NOMO-1 (cell line): ENCODE data around the gene CPEB4.
A peak's percentile ranks its signal among the peaks of the same experiment; 100 is the strongest.

Experiments
- DNase-seq, 2 experiments: peaks; one replicate each; lab custom pipeline; 2025; ENCODE audit not compliant: unreplicated experiment in 2 of 2; lab: John Stamatoyannopoulos, UW

Gene CPEB4

DNA sequence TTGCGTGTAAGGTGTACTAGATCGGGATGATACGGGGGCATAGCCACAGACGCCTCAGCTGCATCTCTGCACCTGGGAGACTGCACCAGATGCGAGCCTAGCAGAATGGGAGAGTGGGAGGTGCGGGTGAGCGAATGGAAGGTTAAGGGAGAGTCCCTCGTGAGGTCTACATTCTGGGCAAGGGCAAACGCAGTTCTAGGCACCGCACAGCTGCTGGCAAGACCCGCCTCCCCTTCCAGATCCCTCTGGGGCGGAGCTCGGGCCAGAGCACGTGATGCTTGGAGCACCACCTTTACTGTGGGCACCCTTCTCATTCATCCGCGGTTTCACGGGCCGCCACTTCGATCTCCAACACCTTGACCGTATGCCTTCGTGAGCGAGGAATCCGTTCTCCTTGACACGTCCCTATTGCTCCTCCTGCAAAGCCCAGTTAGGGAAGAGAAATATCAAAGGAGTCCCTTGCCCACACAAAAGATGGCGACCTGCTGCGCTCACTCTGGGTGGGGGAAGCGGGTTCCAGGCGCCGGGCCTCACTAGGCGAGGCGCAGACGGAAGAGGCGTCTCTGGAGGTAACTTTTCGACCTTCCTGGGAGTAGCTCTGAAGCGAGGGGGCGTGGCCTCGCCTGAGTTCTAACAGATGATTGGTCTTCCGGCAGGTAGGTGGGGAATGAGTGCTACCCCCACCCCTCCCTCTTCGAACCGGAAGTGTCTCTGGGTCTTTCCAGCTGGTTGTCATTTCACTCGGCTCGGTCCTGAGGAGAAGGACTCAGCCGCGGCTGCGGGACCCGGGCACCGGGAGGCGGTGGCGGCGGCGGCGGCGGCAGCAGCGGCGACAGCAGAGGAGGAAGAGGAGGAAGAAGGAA is at the start of gene CPEB4:
CPEB4 (plus strand) TSS at position 740 of the 863 bp plus-strand sequence. CDS start 1,385 bp downstream, outside the sequence.
- DNase-seq: peak; percentile 97 to 98

DNA sequence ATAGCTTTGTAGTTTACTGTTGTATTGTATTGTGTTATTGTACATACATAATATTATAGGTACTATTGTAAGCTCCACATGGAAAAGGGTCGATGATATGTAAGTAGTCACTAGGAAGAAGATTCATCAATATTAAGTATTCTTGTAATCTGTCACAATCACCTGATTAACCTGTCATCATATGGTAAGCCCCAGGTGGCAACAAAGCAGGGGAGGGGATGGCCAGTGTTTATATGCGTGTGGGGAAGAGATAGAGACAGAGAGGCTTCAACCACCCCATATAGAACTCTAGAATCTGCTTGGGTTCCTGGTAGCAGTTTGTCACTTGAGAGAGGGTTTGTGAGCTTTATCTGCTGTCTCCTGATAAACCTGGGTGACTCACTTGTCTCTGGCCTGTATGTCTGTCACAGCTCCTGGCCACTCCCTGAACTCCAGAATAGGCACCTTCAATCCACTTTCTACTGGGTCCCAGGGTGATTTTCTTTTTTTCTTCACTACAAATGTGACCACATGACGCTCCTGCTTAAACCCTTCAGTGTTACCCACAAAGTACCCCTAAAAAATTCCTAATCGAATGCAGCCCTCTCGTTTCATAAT is 48.9 kb upstream of the CPEB4 start:
- no peak for DNase-seq

DNA sequence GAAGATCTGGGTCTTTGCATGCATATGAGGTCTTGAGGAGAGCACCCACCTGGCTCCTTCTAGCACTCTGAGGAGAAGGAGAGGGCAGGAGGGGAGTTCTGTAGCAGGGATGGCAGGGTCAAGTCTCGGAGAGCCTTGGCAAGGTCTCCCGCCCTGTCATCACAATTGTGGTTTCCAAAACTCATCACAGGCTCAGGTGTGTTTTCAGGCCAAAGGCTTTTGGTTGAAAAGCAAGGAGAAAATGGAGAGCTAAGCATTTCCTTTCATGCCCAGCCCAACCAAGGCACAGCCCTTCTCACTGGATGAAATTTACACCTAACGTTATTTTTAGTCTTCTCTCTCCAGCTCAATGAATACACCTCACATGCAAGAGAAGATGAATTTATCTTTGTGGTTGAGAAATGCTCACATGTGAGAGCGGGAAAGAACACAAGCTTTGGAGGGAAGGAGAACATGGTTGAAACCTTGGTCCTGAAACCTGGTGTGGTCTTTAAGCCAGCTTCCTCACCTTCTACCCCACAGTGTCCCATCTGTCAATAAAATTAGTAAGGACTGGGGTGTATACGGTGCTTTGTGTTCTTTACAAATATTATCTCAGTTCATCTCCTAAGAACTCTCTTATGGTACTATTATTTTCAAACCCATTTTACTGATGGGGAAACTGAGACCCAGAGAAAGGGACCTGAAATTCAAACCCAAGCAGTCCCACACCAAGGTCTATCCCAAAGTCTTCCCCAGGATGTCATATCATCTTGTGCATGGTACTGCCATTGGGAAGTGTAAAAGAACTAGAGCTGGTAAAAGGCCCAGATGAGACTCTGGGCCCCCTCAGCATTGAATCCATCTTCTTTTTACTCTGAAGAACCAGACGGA is 47.8 kb upstream of the CPEB4 start:
- no peak for DNase-seq

DNA sequence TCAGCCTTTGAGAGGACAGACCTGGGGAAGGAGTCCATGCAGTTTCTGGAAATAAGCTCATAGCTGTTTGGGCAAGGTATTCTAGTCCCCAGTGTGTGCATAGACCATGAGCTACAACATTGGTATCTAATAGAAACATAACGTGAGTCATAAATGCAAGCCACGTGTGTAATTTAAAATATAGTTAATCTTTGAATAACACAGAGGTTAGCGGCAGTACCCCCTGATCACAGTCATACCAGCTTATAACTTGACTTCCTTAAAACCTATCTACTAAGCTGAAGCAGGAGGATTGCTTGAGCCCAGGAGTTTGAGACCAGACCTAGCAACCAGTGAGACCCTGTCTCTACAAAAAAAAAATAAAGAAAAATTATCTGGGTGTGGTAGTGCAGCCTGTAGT is 46.4 kb upstream of the CPEB4 start:
- no peak for DNase-seq

DNA sequence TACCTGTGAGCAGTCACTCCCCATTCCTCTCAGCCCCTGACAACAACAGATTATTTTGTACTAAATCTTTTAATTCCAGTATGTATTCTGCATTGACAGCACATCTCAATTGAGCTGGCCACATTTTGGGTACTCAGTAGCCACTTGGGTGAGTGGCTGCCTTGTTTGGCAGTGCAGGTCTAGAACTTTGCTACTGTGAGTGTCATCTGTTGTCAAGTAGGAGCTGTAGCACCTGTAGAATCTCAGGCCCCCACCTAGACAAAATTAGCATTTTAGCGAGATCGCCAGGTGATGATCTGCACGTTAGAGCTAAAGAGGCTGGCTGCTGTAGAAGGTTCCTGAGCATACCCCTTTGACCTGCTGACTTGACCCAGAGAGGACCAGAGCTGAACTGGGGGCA is 44.4 kb upstream of the CPEB4 start:
- no peak for DNase-seq

DNA sequence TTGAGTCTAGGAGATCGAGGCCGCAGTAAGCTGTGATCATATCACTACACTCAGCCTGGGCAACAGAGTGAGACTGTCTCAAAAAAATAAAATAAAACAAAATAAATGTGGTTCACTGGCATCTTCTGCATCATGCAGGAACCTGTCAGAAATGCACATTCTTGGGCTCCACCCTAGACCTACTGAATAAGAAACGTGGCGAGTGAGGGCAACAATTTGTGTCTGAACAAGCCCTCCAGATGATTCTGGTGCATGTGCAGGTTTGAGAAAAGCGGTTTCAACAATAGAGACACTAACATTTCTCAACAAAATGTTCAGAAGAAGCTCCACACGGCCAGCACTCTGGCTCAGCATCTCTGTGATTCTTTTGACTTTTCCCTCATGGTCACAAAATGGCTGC is 42.8 kb upstream of the CPEB4 start:
- DNase-seq: no peak

DNA sequence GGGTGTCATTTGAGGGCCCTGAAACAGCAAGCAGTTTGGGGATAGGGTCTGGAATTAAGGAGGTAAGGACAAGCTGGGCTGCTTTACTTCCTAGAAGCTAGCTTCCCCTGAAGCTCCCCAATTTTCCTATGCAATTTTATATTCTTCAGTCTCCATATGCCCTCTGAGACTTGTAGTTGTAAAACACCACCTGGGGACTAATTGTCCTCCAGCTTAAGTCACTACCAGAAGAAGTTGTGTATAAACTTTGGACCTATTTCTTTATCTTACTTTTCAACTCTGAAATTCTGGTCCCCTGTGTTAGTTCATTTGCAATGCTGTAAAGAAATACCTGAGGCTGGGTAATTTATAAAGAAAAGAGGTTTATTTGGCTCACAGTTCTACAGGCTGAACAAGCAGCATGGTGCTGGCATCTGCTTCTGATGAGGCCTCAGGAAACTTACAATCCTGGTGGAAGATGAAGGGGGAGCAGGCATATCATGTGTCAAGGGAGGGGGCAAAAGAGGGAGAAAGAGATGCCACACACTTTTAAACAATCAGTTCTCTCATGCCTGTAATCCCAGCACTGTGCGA is 41.1 kb upstream of the CPEB4 start:
- DNase-seq: no peak

DNA sequence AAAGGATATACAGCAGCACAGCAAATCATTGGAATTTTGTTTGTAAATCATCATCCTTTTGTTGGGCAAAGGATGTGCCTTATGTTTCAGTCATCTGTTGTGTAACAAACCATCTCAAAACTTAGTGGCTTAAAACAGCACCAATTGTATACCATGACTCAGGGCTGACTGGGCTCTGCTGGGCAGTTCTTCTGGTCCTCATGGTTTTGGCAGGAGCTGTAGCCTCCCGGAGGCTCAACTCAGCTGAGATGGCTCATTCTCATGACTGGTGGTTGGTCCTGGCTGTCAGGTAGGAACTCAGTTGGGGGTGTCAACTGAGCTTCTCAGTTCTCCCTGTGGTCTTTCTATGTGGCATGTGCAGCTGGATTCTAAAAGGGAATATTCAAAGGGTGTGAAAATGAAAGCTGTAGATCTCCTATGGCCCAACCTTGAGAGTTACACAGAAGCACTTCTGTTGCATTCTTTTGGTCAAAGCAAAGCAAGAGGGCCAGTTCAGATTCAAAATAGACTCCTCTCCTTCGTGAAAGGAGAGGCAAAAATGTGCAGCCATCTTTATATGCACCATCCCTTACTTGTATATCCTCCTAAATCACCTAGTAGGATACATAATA is 39.1 kb upstream of the CPEB4 start:
- no peak for DNase-seq

DNA sequence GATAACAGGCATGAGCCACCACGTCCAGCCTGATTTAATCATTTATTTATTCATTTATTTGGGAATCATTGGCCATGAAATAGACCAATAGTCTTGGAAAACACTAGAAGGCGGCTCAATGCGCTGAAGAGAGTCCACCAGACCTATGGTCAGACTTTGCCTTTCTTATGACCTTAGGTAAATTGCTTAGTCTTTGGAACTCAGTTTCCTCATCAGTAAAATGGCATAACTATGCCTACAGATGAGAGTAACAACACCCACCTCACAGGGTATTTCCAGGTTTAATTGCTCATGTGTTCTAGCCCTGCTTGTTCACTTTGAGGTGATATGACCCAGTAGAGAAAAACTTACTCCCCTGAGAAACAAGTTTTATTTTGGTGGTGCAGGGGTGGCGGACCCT is 38.2 kb upstream of the CPEB4 start:
- no peak for DNase-seq

DNA sequence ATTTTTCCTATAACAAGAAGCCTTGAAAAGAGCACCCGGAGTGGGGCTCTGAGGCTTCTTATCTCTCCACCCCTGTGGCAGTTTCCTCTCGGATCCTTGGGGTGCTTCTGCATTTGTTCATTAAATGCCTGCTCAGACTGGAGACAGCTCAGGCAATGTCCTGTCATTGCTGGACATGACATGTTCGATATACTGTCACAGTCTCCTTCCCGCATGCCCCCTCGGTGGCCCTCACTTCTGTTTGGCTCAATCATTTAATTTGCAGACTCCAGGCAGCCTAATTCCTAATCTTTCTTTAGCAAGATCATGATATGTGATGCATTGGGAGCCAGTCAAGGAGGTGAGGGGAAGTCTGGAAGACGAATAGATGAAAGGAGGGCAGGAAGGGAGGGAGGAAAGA is 37.5 kb upstream of the CPEB4 start:
- no peak for DNase-seq

DNA sequence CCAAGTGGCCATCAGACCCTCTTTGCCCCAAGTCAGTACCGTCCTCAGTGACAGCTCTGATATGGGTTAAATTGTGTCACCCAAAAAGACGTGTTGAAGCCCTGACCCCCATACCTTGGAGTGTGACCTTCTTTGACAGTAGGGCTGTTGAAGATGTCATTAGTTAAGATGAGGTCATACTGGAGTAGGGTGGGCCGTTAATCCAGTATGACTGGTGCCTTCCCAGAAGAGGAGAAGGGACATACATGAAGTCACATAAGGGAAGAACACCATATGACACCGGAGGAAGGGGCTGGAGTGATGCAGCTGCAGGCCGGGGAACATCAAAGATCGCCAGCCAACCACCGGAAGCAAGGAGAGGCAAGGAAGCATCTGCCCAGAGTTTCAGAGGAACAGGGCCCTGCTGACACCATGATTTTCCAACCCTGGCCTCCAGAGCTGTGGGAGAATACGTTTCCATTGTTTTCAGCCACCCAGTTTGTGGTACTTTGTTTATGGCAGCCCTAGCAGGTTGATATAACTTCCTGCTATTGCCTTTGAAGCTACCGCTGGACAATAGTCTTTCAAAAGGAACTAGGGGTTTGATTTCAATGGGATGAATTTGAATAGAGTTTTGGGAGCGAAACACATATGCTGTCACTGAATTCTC is 36.4 kb upstream of the CPEB4 start:
- no peak for DNase-seq

DNA sequence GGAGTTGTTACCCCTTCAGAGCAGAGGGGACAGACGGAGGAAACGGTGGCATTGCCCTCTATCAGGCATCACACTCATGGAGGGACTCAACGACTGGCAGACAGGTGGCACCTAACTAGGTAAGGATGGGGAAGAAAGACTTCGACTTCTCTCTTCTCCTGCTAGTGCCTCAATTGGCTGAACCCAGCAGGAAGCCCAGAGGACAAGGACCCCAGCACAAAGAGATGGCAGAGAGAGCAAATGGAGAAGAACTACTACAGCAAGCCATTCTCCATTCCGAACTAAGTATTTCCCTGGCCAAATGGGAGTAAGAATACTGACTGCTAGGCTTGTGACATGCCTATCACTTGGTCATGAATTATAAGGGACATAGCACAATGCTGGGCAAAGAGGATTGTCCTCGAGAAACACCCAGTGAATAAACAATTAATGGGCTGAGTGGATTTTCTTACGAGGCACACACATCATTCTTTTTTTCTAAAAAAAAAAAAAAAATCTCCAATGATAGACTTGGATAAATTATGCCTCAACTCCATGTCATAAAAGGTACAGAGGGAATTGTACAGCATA is 35.3 kb upstream of the CPEB4 start:
- no peak for DNase-seq

DNA sequence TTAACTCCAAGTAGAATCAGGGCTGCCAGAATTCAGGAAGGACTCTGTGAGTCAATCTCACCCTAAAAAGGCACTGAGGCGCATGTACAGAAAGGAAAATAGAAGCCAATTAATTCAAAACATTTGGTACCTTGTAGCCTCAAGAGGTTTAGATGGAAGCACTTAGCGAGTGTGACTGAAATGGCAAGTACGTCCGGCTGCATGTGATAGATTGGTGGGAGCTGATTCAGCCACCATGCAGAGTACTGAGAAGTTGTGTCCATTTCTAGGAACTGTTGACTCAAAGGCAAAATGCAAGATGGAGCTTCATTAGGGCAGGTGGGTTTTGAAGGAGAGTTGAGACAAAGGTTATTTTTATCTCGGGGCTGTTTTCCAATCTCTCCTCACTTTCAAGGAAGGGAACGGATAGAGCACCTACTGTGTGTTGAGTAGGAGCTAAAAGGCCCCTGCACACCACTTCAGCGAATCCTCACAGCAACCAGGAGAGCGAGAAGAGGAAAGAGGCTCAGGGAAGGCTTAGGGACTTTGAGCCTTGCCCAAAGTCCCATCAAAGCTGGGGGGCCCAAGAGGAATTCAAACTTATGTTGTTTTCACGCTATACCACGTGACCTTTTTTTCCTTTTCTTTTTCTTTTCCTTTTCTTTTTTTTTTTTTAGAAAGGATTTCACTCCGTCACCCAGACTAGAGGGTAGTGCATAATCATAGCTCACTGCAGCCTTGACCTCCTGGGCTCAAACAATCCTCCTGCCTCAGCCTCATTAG is 34.6 kb upstream of the CPEB4 start:
- DNase-seq: no peak

DNA sequence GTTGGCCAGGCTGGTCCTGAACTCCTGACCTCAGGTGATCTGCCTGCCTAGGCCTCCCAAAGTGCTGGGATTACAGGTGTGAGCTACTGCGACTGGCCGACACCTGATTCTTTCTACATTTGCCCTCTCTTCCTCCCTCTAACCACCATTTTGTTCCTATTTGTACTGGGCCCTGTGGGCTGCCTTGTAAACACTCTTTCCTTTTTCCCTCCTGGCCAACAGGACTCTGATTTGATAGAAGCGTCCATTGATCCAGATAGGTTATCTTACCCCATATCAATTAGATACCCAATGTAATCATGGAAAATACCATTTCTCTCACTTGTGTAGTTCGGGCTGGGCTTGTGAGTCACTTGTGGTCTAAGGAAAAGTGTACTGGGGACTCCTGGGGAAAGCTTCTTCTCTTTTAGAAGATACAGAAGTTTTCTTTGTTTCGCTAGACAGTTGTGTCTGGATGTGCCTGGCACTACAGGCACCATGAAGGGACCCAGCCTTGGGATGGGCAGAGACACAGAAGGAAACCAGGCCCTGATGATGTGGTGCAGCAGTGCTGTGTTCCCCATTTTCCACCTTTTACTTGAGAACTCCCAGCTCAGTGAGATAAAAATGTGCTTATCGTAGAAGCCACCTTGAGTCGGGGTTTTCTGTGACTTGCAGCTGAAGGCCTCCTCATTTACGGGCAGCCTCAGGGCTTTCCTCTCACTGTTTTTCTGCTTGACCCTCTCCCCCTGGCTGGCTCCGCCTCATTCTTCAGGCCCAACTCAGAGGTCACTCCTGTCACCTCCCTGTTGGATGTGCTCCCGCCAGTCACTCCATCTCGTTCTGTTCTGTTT is 32.8 kb upstream of the CPEB4 start:
- DNase-seq: no peak

DNA sequence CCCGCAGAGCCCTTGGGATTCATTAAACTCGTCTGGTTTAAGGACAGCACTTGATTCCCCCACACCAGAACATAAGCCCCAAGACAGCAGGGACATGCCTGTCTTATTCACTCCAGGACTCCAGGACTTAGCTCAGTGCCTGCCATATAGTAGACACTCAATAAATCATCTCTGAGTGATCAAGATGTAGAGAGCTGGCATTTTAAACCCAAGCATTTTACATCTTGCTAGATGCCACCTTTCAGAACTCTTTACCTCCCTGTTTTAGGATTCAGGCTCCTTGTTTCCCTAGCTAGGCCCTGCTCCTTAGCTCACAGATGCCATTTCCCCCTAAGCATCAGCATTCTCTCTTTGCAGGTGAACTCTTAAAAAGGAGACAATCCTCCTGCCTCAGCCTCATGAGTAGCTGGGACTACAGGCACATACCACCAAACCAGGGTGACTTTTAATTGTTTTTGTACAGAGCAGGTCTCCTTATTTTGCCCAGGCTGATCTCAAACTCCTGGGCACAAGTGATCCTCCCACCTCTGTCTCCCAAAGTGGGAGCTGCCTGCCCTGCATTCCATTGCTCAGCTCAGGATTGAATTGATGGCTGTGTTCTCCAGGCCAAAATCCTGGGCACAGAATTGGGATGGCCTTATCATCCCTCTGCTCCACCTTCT is 32.0 kb upstream of the CPEB4 start:
- no peak for DNase-seq

DNA sequence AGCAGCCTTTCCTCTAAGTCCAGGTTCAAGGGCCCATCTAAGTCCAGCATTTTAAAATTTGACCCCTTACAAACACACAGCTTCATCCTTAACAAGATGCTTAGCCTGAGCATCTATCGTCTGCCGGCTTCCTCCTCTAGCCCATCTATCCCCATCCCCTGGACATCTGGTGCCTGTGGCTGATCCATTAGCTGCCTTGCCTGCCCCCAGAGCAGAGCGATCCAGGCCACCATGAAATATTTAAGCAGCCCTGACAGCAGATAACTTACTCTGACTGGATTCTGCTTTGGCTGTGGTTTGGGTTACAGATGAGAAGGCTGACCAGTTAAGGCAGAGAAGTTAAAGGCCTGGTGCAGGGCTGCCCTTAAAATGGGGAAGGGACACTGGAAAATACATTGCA is 30.9 kb upstream of the CPEB4 start:
- no peak for DNase-seq

DNA sequence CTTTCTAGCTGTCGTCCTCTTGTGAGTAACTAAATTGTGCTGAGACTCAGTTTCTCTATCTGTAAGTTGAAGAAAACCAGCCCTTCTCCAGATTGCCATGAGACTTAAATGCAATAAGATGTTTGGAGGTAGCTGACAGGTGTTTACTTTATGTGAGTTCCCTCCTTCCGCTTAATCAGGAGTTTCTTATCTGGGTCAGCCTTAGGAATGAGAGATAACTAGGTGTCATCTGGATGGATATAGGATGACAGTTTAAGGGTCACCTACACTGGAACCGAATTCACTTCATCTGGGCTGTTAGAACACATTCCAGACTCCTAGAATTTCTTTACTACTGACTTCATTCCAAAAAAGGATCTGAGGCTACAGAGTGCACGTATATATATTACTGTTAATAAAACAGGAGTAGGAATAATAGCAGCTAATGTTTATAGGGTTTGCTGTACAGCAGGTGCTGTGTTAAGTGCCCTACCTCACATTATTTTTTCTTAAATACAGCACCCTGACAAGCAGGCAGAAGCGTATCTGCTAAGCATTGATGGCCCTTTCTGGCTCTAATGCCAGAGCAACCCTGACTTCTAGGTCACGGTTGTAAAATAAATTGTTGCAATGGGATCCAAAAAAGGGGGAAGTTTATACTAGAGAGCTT is 30.0 kb upstream of the CPEB4 start:
- no peak for DNase-seq
